GM15510 (cell line): ENCODE data around the gene PTGDR2.

Source experiments
- POLR2A ChIP-seq: IDR thresholded peaks from 3 replicates; pipeline ENCODE4 v1.6.1; 2011; ENCODE audit warnings: borderline replicate concordance; ENCODE audit not compliant: insufficient read length; ENCODE audit errors: extremely low read depth

PTGDR2 gene

GRCh38 chr11:60867871-60868681 is 12.3 kb upstream of the PTGDR2 start:
- no peak for TF ChIP-seq POLR2A

DNA sequence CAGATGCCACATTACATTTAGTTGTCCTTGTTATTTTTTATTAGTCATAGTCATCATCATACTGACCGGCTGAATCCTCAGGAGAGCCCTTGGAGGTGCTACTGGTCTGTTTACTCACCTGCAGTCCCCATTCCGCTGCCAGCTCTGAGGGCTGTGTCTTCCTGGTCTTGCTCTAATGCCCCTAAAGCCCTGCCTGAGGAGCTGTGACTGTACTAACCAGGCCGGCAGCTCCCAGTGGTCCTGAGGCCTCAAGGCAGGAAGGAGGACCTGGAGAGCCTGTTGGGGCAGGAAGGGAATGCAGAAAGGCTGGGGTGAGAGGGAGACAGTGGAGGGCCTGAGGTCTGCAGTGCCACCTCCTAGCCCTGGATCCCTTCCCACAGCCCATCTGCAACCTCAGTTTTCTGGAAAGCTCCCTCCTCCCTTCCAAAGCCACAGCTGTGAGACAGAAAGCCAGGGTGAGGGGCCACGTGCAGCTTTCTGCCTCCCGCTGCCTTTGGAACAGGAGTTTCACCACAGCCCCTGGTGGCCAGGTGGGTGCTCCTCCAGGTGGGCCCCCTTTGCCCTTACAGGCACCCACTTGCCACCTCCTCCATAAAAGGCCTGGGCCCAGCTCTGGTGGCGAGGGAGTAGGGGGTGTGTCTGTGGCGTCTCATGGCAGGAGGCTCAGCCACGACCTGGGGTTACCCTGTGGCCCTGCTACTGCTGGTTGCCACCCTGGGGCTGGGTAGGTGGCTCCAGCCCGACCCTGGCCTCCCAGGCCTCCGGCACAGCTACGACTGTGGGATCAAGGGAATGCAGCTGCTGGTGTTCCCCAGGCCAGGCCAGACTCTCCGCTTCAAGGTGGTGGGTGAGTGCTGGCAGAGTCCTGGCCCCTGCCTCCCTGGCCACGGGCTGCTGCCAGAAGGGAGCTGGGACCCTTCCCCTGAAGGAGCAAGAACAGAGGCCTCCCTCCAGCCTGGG is 11.4 kb upstream of the PTGDR2 start, which contains the start of gene ZP1:
Gene ZP1 (plus strand): TSS at position 632 of the 960 bp plus-strand sequence. CDS start 20 bp downstream, at position 652.
- no peak for TF ChIP-seq POLR2A

GRCh38 chr11:60864856-60865513 is 9.2 kb upstream of the PTGDR2 start:
- no peak for TF ChIP-seq POLR2A

- TF ChIP-seq POLR2A = no peak
These were observed 8.1 kb upstream of the PTGDR2 start for GRCh38 chr11:60863550-60864521.

DNA sequence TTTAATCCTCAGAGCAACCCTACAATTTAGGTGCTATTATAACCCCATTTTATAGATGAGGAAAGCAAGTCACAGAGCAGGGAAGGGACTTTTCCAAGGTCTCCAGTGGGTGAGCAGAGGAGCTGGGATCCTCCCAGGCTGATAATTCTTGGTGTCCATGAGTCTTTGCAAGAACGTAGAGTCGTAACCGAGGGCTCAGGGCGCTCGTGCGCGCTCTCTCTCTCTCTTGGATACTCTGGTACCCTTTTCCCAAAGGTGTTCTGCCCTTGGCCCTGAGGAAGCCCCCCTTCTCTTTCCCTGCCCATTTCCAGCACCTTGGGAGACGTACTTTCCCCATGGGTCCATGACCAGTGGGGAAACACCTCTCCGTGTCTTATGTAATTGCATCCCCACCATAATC is 6.4 kb upstream of the PTGDR2 start:
- TF ChIP-seq POLR2A = no peak

DNA sequence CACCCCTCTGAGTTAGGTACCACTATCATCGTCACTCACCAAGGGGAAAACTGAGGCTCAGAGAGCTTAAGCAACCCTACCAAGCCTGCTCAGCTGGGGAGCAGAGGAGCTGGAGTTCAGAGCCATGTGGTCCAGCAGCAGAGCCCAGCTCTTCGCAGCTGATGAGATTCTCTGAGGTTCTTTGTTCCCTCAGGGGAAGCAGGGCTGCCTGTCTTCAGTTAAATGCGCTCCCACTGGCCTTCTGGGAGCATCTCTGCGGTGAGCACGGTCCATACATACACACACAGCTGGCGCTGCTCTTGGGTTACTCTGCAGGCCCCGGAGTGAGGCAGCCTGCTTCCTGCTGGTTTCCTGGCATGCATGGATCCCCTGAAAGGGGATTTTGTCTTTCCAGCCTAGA is 5.2 kb upstream of the PTGDR2 start:
- no peak for TF ChIP-seq POLR2A

DNA sequence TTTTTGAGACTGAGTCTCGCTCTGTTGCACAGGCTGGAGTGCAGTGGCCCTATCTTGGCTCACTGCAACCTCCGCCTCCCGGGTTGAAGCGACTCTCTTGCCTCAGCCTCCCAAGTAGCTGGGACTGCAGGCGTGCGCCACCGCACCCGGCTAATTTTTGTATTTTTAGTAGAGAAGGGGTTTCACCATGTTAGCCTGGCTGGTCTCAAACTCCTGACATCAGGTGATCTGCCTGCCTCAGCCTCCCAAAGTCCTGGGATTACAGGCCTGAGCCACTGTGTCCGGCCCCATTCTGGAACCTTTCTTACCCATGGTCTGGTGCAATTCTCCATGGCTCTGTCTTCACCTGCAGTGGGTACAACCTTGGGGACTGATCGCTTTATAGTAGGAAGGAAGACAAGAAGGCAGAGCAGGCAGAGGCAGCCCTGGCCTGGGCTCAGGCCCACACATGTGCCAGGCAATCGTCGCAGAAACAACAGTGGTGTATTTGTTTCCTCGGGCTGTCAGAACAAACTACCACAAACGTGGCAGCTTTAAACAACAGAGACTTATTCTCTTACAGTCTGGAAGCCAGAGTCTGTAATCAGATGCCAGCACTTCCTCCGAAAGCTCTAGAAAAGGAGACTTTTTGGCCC is 4.0 kb upstream of the PTGDR2 start:
- no peak for TF ChIP-seq POLR2A

GRCh38 chr11:60858731-60859464 is 3.1 kb upstream of the PTGDR2 start:
- TF ChIP-seq POLR2A = no peak

DNA sequence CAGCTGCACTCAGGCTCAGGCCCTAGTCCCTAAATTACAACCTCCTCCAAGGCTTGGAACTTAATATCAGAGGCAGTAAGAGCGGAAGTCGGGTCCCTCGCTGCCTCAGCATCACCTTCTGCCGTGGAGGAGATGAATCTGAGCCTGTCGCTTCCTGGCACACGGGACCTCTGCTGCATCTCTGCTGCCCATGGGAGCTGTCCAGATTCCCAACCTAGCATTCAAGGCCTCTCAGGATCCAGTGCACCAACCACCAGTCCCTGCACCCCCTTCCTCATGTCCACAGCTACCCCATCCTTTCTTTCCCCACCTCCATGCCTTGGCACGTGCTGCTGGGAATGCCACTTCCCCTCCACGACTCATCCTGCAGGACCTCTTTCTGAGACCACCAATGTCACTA is 2.5 kb upstream of the PTGDR2 start:
- no peak for TF ChIP-seq POLR2A

DNA sequence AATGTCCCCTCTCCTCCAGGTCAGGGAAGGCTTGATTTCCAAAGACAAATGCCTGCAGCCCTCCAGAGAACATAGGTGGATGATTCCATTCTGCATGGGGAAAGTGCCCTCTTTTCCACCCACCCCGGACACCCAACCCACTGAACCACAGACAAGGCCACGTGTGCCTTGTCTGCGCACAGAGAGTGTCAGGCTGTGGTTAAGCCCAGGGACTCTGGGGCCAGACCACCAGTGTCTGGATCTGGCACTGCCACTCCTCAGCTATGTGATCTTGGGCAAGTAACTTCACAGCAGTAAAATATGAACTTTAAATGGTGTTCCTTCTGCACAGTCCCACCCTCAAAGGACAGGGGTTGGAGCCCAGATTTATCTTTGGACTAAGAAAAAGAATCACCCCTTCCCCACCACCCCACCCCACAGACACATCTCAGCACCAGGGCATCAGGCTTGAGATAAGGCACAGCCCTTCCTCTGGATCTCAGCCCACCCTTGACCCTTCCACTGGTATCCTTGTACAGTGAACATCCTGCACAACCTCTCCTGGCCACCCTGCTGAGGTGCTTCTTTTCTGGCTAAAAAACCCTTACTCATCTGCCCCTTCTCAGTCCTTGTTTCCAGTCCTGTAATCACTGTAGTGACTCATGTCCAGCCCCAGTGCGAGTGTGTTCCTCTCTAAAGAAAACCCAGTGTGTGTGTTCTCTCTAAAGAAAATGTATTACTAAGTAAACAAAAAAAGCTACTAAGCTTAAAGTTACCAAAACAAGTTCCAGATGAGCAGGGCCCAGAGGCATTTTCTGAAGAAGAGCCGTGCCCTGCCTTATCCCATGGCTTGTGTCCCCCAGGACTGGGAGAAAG is 1.9 kb upstream of the PTGDR2 start:
- TF ChIP-seq POLR2A = no peak

GRCh38 chr11:60854847-60855725 is 664 bp downstream of the PTGDR2 start:
- TF ChIP-seq POLR2A = no peak
